HG03354 (cell line): ENCODE results near the gene PCSK1N.

Experiments used
- ATAC-seq: cut with Tn5 transposase; IDR thresholded peaks from one replicate; pipeline ENCODE4 v1.9.1; 2021; ENCODE audit warnings: mild to moderate bottlenecking; ENCODE audit not compliant: unreplicated experiment, poor library complexity, severe bottlenecking

PCSK1N gene

GRCh38 chrX:48793935-48794334 lies 41.5 kb downstream of the PCSK1N start:
- ATAC-seq, result no peak

- ATAC-seq, result no peak
Observed at GRCh38 chrX:48792219-48792618, 43.2 kb downstream of the PCSK1N start.

- ATAC-seq, result no peak
Observed at GRCh38 chrX:48791063-48791820, 44.2 kb downstream of the PCSK1N start.

- no peak for ATAC-seq
Observed at GRCh38 chrX:48790477-48790876, 44.9 kb downstream of the PCSK1N start.

GRCh38 chrX:48789366-48790220 lies 45.8 kb downstream of the PCSK1N start:
- no peak for ATAC-seq

GRCh38 chrX:48787505-48788443 lies 47.6 kb downstream of the PCSK1N start:
- ATAC-seq, result no peak

- ATAC-seq, result no peak
Observed at GRCh38 chrX:48786825-48787504, 48.4 kb downstream of the PCSK1N start.

- ATAC-seq, result no peak
Observed at GRCh38 chrX:48786341-48786800, 49.0 kb downstream of the PCSK1N start, which contains the start of gene GATA1. Gene GATA1, plus strand, starts transcription at chrX:48786590. Its CDS starts 4,520 bp downstream, at chrX:48791110.

GRCh38 chrX:48785540-48786214 lies 49.7 kb downstream of the PCSK1N start:
- ATAC-seq, result no peak

- no peak for ATAC-seq
Observed at GRCh38 chrX:48785186-48785539, 50.2 kb downstream of the PCSK1N start.

- ATAC-seq, result no peak
Observed at GRCh38 chrX:48784726-48785125, 50.7 kb downstream of the PCSK1N start.

GRCh38 chrX:48782795-48783194 lies 52.6 kb downstream of the PCSK1N start:
- ATAC-seq, result no peak

- no peak for ATAC-seq
Observed at GRCh38 chrX:48782216-48782615, 53.2 kb downstream of the PCSK1N start.

GRCh38 chrX:48781705-48782104 lies 53.7 kb downstream of the PCSK1N start:
- ATAC-seq, result no peak
